Nephron progenitor cell (in vitro differentiated cells): ENCODE data around the gene ALKBH1.

Experiments
- DNase-seq: peaks from one replicate; pipeline ENCODE4 v3.0.0; 2021
- H3K27ac Mint-ChIP-seq: 2 replicates; pipeline ENCODE4 v1.8.0; 2021; ENCODE audit warnings: mild to moderate bottlenecking, moderate library complexity, mixed read lengths
- H3K27me3 Mint-ChIP-seq: 2 replicates; pipeline ENCODE4 v1.8.0; 2021; ENCODE audit warnings: mild to moderate bottlenecking, low read depth, mixed read lengths; ENCODE audit not compliant: poor library complexity
- H3K36me3 Mint-ChIP-seq: 2 replicates; pipeline ENCODE4 v1.8.0; 2021; ENCODE audit warnings: low read depth, mixed read lengths
- H3K4me1 Mint-ChIP-seq: 2 replicates; pipeline ENCODE4 v1.8.0; 2021; ENCODE audit warnings: mixed read lengths
- H3K4me3 Mint-ChIP-seq: 2 replicates; pipeline ENCODE4 v1.8.0; 2021; ENCODE audit warnings: mild to moderate bottlenecking, moderate library complexity, mixed read lengths
- H3K9me3 Mint-ChIP-seq: 2 replicates; pipeline ENCODE4 v1.8.0; 2021; ENCODE audit warnings: mild to moderate bottlenecking, moderate library complexity, mixed read lengths
- CTCF ChIP-seq: fragments of 200-600 bp; sonication (generic); IDR thresholded peaks from 2 replicates; pipeline ENCODE4 v1.5.0; 2021; ENCODE audit warnings: antibody characterized with exemption

The ALKBH1 gene

GRCh38 chr14:77691259-77691658 lies 16.6 kb downstream of the ALKBH1 start:
- Mint-ChIP-seq H3K27ac (no peak overlapping the region), H3K9me3 (no peaks in the 10 kb centered on the region), H3K4me3 (no peak overlapping the region), H3K27me3 (no peaks in the 10 kb centered on the region), H3K36me3 (peaks cover 58% of the 10 kb centered on the region), H3K4me1 (no peaks in the 10 kb centered on the region)
- no peak for TF ChIP-seq CTCF
- DNase-seq, result no peak

- Mint-ChIP-seq H3K9me3 (no peaks in the 10 kb centered on the region), H3K27ac (no peak overlapping the region), H3K27me3 (no peaks in the 10 kb centered on the region), H3K4me1 (no peaks in the 10 kb centered on the region), H3K36me3 (peaks cover 44% of the 10 kb centered on the region), H3K4me3 (no peak overlapping the region)
- no peak for TF ChIP-seq CTCF
- DNase-seq, result no peak
Observed at GRCh38 chr14:77682158-77682553, 25.7 kb downstream of the ALKBH1 start.

GRCh38 chr14:77681196-77682157 lies 26.3 kb downstream of the ALKBH1 start:
- Mint-ChIP-seq H3K9me3 (no peaks in the 10 kb centered on the region), H3K27ac (no peak overlapping the region), H3K36me3 (peaks cover 39% of the 10 kb centered on the region), H3K27me3 (no peaks in the 10 kb centered on the region), H3K4me3 (no peak overlapping the region), H3K4me1 (no peaks in the 10 kb centered on the region)
- TF ChIP-seq CTCF, result no peak
- DNase-seq, result no peak

GRCh38 chr14:77674931-77675330 lies 32.9 kb downstream of the ALKBH1 start:
- Mint-ChIP-seq H3K27ac (no peak overlapping the region), H3K27me3 (no peaks in the 10 kb centered on the region), H3K4me1 (no peaks in the 10 kb centered on the region), H3K36me3 (peaks cover 57% of the 10 kb centered on the region), H3K4me3 (no peak overlapping the region), H3K9me3 (no peaks in the 10 kb centered on the region)
- TF ChIP-seq CTCF, result no peak
- DNase-seq, result no peak

GRCh38 chr14:77673193-77673592 lies 34.6 kb downstream of the ALKBH1 start:
- no peaks in the 10 kb centered on the region for H3K9me3 Mint-ChIP-seq
- no peak for DNase-seq

More at GRCh38 chr14:77673193-77673592, 34.6 kb downstream of the ALKBH1 start:
- Mint-ChIP-seq H3K27me3 (no peaks in the 10 kb centered on the region), H3K4me3 (no peak overlapping the region), H3K36me3 (peaks cover 48% of the 10 kb centered on the region), H3K27ac (no peak overlapping the region), H3K4me1 (no peaks in the 10 kb centered on the region)
- TF ChIP-seq CTCF, result no peak
